Activated gamma-delta T cell treated with Interleukin-2 at 50 U/mL for 16 hours (primary cell): ENCODE results near the gene SPRING1.
A peak's percentile ranks its signal among the peaks of the same experiment; 100 is the strongest.

Experiments
- DNase-seq: peaks from one replicate; pipeline ENCODE4 v3.0.0-alpha.2; 2020

SPRING1 gene

GRCh38 chr12:116736962-116737773 lies 701 bp downstream of the SPRING1 start:
- no peak for DNase-seq

GRCh38 chr12:116735951-116736599 lies 1.8 kb downstream of the SPRING1 start:
- no peak for DNase-seq

GRCh38 chr12:116735084-116735483 lies 2.8 kb downstream of the SPRING1 start:
- DNase-seq, result no peak

- no peak for DNase-seq
Observed at GRCh38 chr12:116734156-116734768, 3.6 kb downstream of the SPRING1 start.

- no peak for DNase-seq
Observed at GRCh38 chr12:116731801-116732200, 6.1 kb downstream of the SPRING1 start.

GRCh38 chr12:116727891-116728290 lies 10.0 kb downstream of the SPRING1 start:
- no peak for DNase-seq

GRCh38 chr12:116727261-116727660 lies 10.6 kb downstream of the SPRING1 start:
- no peak for DNase-seq

- no peak for DNase-seq
Observed at GRCh38 chr12:116726694-116727093, 11.2 kb downstream of the SPRING1 start.

GRCh38 chr12:116722245-116722644 lies 15.6 kb downstream of the SPRING1 start:
- no peak for DNase-seq

GRCh38 chr12:116719731-116720528 lies 17.9 kb downstream of the SPRING1 start:
- no peak for DNase-seq

- no peak for DNase-seq
Observed at GRCh38 chr12:116718655-116719454, 19.0 kb downstream of the SPRING1 start.

- DNase-seq, result no peak
Observed at GRCh38 chr12:116717466-116718437, 20.1 kb downstream of the SPRING1 start.

GRCh38 chr12:116714175-116714574 lies 23.7 kb downstream of the SPRING1 start:
- no peak for DNase-seq

- no peak for DNase-seq
Observed at GRCh38 chr12:116713527-116713926, 24.3 kb downstream of the SPRING1 start.

- no peak for DNase-seq
Observed at GRCh38 chr12:116712458-116713303, 25.2 kb downstream of the SPRING1 start.

GRCh38 chr12:116710370-116711150 lies 27.3 kb downstream of the SPRING1 start:
- no peak for DNase-seq

GRCh38 chr12:116709768-116710167 lies 28.1 kb downstream of the SPRING1 start:
- no peak for DNase-seq

GRCh38 chr12:116708826-116709756 lies 28.8 kb downstream of the SPRING1 start:
- peak; percentile 32 for DNase-seq
